CD8-positive, alpha-beta memory T cell (primary cell): Measurements from ENCODE around the gene RPUSD1. TPM values are rescaled to one million over a fixed set of nuclear protein-coding genes. Genes with fewer than 3 reads are reported as not detected.
A peak's percentile ranks its signal among the peaks of the same experiment; 100 is the strongest.

Experiments used
- CTCF ChIA-PET: fragments of 350-600 bp; sonication (Branson Sonifier 250); formaldehyde crosslinking; loops from one replicate; lab custom pipeline; 2021; ENCODE audit warnings: antibody characterized with exemption; lab: Charles Lee
- POLR2A ChIA-PET: fragments of 350-600 bp; sonication (Branson Sonifier 250); formaldehyde crosslinking; loops from one replicate; lab custom pipeline; 2021; ENCODE audit warnings: antibody characterized with exemption; lab: Charles Lee
- DNase-seq, 5 donors: peaks; one replicate each; pipeline versions ENCODE4 v3.0.0 to v3.0.0-alpha.2; 2020 to 2022; ENCODE audit warnings: mixed read lengths in 1 of 5
- H3K27ac ChIP-seq: one replicate; pipeline ENCODE4 v1.7.0; 2013; ENCODE audit warnings: low read depth, mild to moderate bottlenecking, low read length, moderate library complexity
- H3K27me3 ChIP-seq: 2 replicates; pipeline ENCODE4 v1.7.0; 2013; ENCODE audit warnings: low read length, mild to moderate bottlenecking; ENCODE audit not compliant: insufficient read depth, poor library complexity, severe bottlenecking
- H3K36me3 ChIP-seq: 2 replicates; pipeline ENCODE4 v1.7.0; 2013; ENCODE audit warnings: mild to moderate bottlenecking, low read length, moderate library complexity; ENCODE audit not compliant: insufficient read depth
- H3K4me1 ChIP-seq: 2 replicates; pipeline ENCODE4 v1.7.0; 2013; ENCODE audit warnings: mild to moderate bottlenecking, low read length, moderate library complexity; ENCODE audit not compliant: insufficient read depth
- H3K4me3 ChIP-seq: 2 replicates; pipeline ENCODE4 v1.7.0; 2013; ENCODE audit warnings: mild to moderate bottlenecking, low read length
- H3K9me3 ChIP-seq: 2 replicates; pipeline ENCODE4 v1.7.0; 2013; ENCODE audit warnings: mild to moderate bottlenecking, low read length
- H3K27ac Mint-ChIP-seq, 8 donors: one replicate each; pipeline ENCODE4 v1.8.0; 2020 to 2021; ENCODE audit warnings: mixed read lengths in 8 of 8, mild to moderate bottlenecking in 6 of 8, inconsistent platforms in 3 of 8, moderate library complexity in 3 of 8
- H3K27me3 Mint-ChIP-seq, 2 donors: one replicate each; pipeline ENCODE4 v1.8.0; 2020 to 2021; ENCODE audit warnings: mixed read lengths in 2 of 2, mild to moderate bottlenecking in 1 of 2, moderate library complexity in 1 of 2
- H3K36me3 Mint-ChIP-seq, 3 donors: one replicate each; pipeline ENCODE4 v1.8.0; 2020 to 2021; ENCODE audit warnings: mixed read lengths in 3 of 3, inconsistent platforms in 1 of 3, mild to moderate bottlenecking in 1 of 3
- H3K4me1 Mint-ChIP-seq, 3 donors: one replicate each; pipeline ENCODE4 v1.8.0; 2020 to 2021; ENCODE audit warnings: mixed read lengths in 3 of 3, inconsistent platforms in 1 of 3, mild to moderate bottlenecking in 1 of 3
- H3K4me3 Mint-ChIP-seq, 7 donors: one replicate each; pipeline ENCODE4 v1.8.0; 2020 to 2021; ENCODE audit warnings: mixed read lengths in 7 of 7, mild to moderate bottlenecking in 6 of 7, moderate library complexity in 4 of 7, inconsistent platforms in 2 of 7
- H3K9me3 Mint-ChIP-seq, 5 donors: one replicate each; pipeline ENCODE4 v1.8.0; 2020 to 2022; ENCODE audit warnings: mixed read lengths in 5 of 5, mild to moderate bottlenecking in 3 of 5, moderate library complexity in 2 of 5, inconsistent platforms in 1 of 5
- polyA plus RNA-seq: library from polyadenylated mRNA; unstranded; fragments of 300-500 nt; fragmentation: Illumina TruSeq; gene quantifications from one replicate; pipeline ENCODE4 v1.2.3, GENCODE V29; 2021
- total RNA-seq, 2 experiments: library from RNA; stranded (reverse); gene quantifications; one replicate each; pipeline ENCODE4 v1.2.3, GENCODE V29; 2021

Gene RPUSD1
- total and polyA plus RNA-seq, 3 experiments from 2014 or later: 34.2 to 44.5 (median 40.2) TPM

GRCh38 chr16:794853-795466 lies 6.8 kb upstream of the RPUSD1 start:
- Histone ChIP-seq H3K4me1 (no peaks in the 10 kb centered on the region), H3K9me3 (no peaks in the 10 kb centered on the region), H3K4me3 (no peak overlapping the region), H3K36me3 (no peaks in the 10 kb centered on the region), H3K27me3 (no peaks in the 10 kb centered on the region), H3K27ac (no peak overlapping the region)
- Mint-ChIP-seq H3K9me3 (peaks cover 0 to 2% (median 0%) of the 10 kb centered on the region in 5 donors), H3K27me3 (peaks cover 2 to 3% of the 10 kb centered on the region in 2 donors), H3K4me3 (no peak overlapping the region), H3K27ac (no peak overlapping the region), H3K36me3 (peaks cover 0 to 8% (median 0%) of the 10 kb centered on the region in 3 donors), H3K4me1 (peaks cover 0 to 3% (median 0%) of the 10 kb centered on the region in 3 donors)
- no peak for DNase-seq
- ChIA-PET CTCF (no interaction called here), POLR2A (no interaction called here)

GRCh38 chr16:794091-794822 lies 6.1 kb upstream of the RPUSD1 start:
- CTCF ChIA-PET: no interaction called here
- peaks cover under 1% of the 10 kb centered on the region for H3K4me1 ChIP-seq
- no peaks in the 10 kb centered on the region for H3K9me3 ChIP-seq
- DNase-seq: no peak
- H3K27ac ChIP-seq: no peak overlapping the region
- peaks cover 0 to 2% (median 0%) of the 10 kb centered on the region in 5 donors for H3K9me3 Mint-ChIP-seq
- H3K4me3 Mint-ChIP-seq: no peak overlapping the region
- H3K36me3 Mint-ChIP-seq: peaks cover 0 to 8% (median 0%) of the 10 kb centered on the region in 3 donors
- POLR2A ChIA-PET: no interaction called here
- H3K4me3 ChIP-seq: no peak overlapping the region
- H3K4me1 Mint-ChIP-seq: peaks cover 0 to 3% (median 0%) of the 10 kb centered on the region in 3 donors
- H3K27me3 ChIP-seq: no peaks in the 10 kb centered on the region
- H3K27ac Mint-ChIP-seq: no peak overlapping the region
- H3K36me3 ChIP-seq: no peaks in the 10 kb centered on the region
- H3K27me3 Mint-ChIP-seq: peaks cover 2 to 3% of the 10 kb centered on the region in 2 donors

GRCh38 chr16:793414-793813 lies 5.2 kb upstream of the RPUSD1 start:
- Mint-ChIP-seq H3K27ac (no peak overlapping the region), H3K36me3 (peaks cover 0 to 8% (median 0%) of the 10 kb centered on the region in 3 donors), H3K4me1 (peaks cover 0 to 3% (median 0%) of the 10 kb centered on the region in 3 donors), H3K9me3 (peaks cover 0 to 2% (median 0%) of the 10 kb centered on the region in 5 donors), H3K27me3 (peaks cover 0 to 1% of the 10 kb centered on the region in 2 donors), H3K4me3 (no peak overlapping the region)
- POLR2A ChIA-PET: no interaction called here
- no peak overlapping the region for H3K4me3 ChIP-seq
- no peaks in the 10 kb centered on the region for H3K27me3 ChIP-seq
- no peaks in the 10 kb centered on the region for H3K9me3 ChIP-seq
- DNase-seq: no peak
- no peak overlapping the region for H3K27ac ChIP-seq
- CTCF ChIA-PET: no interaction called here
- H3K36me3 ChIP-seq: no peaks in the 10 kb centered on the region
- peaks cover 4% of the 10 kb centered on the region for H3K4me1 ChIP-seq

GRCh38 chr16:792221-792995 lies 4.2 kb upstream of the RPUSD1 start:
- no peak overlapping the region for H3K27ac Mint-ChIP-seq
- H3K9me3 Mint-ChIP-seq: no peaks in the 10 kb centered on the region
- Histone ChIP-seq H3K4me3 (no peak overlapping the region), H3K9me3 (no peaks in the 10 kb centered on the region), H3K27me3 (no peaks in the 10 kb centered on the region), H3K4me1 (peaks cover 4% of the 10 kb centered on the region), H3K27ac (no peak overlapping the region), H3K36me3 (no peaks in the 10 kb centered on the region)
- H3K27me3 Mint-ChIP-seq: no peaks in the 10 kb centered on the region
- H3K4me1 Mint-ChIP-seq: peaks cover 0 to 6% (median 0%) of the 10 kb centered on the region in 3 donors
- no peak for DNase-seq
- CTCF ChIA-PET: no interaction called here
- POLR2A ChIA-PET: no interaction called here
- no peak overlapping the region for H3K4me3 Mint-ChIP-seq
- H3K36me3 Mint-ChIP-seq: peaks cover 0 to 9% (median 0%) of the 10 kb centered on the region in 3 donors

GRCh38 chr16:791131-791530 lies 3.0 kb upstream of the RPUSD1 start:
- Histone ChIP-seq H3K9me3 (no peaks in the 10 kb centered on the region), H3K36me3 (no peaks in the 10 kb centered on the region), H3K27ac (no peak overlapping the region), H3K27me3 (no peaks in the 10 kb centered on the region), H3K4me3 (no peak overlapping the region), H3K4me1 (peaks cover 4% of the 10 kb centered on the region)
- H3K9me3 Mint-ChIP-seq: no peaks in the 10 kb centered on the region
- peaks cover 0 to 14% (median 2%) of the 10 kb centered on the region in 3 donors for H3K4me1 Mint-ChIP-seq
- peaks cover 0 to 14% (median 0%) of the 10 kb centered on the region in 3 donors for H3K36me3 Mint-ChIP-seq
- DNase-seq: no peak
- no peak overlapping the region for H3K4me3 Mint-ChIP-seq
- H3K27me3 Mint-ChIP-seq: no peaks in the 10 kb centered on the region
- ChIA-PET POLR2A (no interaction called here), CTCF (no interaction called here)
- peak overlapping the region in 1 of 8 donors; percentile 21 for H3K27ac Mint-ChIP-seq

GRCh38 chr16:790086-790485 lies 1.9 kb upstream of the RPUSD1 start:
- no peak overlapping the region for H3K27ac ChIP-seq
- ChIA-PET CTCF (interaction anchor here (0.9 kb wide), 1 partner anchor 78 kb away, joined by 4 read pairs; no protein-coding TSS in a partner anchor), POLR2A (no interaction called here)
- H3K27me3 Mint-ChIP-seq: no peaks in the 10 kb centered on the region
- H3K4me1 ChIP-seq: peaks cover 4% of the 10 kb centered on the region
- DNase-seq: no peak
- H3K36me3 ChIP-seq: no peaks in the 10 kb centered on the region
- H3K36me3 Mint-ChIP-seq: peaks cover 0 to 16% (median 0%) of the 10 kb centered on the region in 3 donors
- H3K27me3 ChIP-seq: no peaks in the 10 kb centered on the region
- H3K9me3 Mint-ChIP-seq: no peaks in the 10 kb centered on the region
- peak overlapping the region in 1 of 8 donors; percentile 55 for H3K27ac Mint-ChIP-seq
- peaks cover 0 to 21% (median 3%) of the 10 kb centered on the region in 3 donors for H3K4me1 Mint-ChIP-seq
- no peak overlapping the region for H3K4me3 ChIP-seq
- peak overlapping the region; percentile 8 to 78 (median 65) for H3K4me3 Mint-ChIP-seq
- H3K9me3 ChIP-seq: no peaks in the 10 kb centered on the region

- ChIA-PET POLR2A (interaction anchor here (1.4 to 1.5 kb wide), 2 partner anchors 69 to 75 kb away, joined by 5 to 16 read pairs; partner anchors contain the start of genes ANTKMT and METRN), CTCF (interaction anchor here (0.9 to 7.4 kb wide), 2 partner anchors 76 to 77 kb away, joined by 4 to 108 read pairs; partner anchors contain the start of gene METRN)
- Mint-ChIP-seq H3K9me3 (no peaks in the 10 kb centered on the region), H3K4me1 (peaks cover 0 to 25% (median 5%) of the 10 kb centered on the region in 3 donors), H3K27me3 (no peaks in the 10 kb centered on the region), H3K4me3 (peak overlapping the region in 4 of 7 donors; percentile 28 to 78 (median 40)), H3K36me3 (peaks cover 0 to 20% (median 0%) of the 10 kb centered on the region in 3 donors), H3K27ac (no peak overlapping the region)
- Histone ChIP-seq H3K9me3 (no peaks in the 10 kb centered on the region), H3K27me3 (no peaks in the 10 kb centered on the region), H3K27ac (peak overlapping the region; percentile 64), H3K36me3 (no peaks in the 10 kb centered on the region), H3K4me3 (no peak overlapping the region), H3K4me1 (peaks cover 4% of the 10 kb centered on the region)
- DNase-seq: no peak
Measured at GRCh38 chr16:789191-789850, 1.1 kb upstream of the RPUSD1 start.
